ENCODE results near the gene ACTR2. TPM values are rescaled to one million over a fixed set of nuclear protein-coding genes. Genes with fewer than 3 reads are reported as not detected.
"Not testable (repeated sequence)": the region's sequence is repeated elsewhere in the genome, so short reads cannot be mapped to it uniquely, and the experiment has no call there.

ACTR2 gene
- total and polyA plus RNA-seq, 9 of the 15 experiments (the other 6 are each of a cell fraction or from before 2014, with no cell fraction given) = 47.3 to 239 (median 108) TPM

DNA sequence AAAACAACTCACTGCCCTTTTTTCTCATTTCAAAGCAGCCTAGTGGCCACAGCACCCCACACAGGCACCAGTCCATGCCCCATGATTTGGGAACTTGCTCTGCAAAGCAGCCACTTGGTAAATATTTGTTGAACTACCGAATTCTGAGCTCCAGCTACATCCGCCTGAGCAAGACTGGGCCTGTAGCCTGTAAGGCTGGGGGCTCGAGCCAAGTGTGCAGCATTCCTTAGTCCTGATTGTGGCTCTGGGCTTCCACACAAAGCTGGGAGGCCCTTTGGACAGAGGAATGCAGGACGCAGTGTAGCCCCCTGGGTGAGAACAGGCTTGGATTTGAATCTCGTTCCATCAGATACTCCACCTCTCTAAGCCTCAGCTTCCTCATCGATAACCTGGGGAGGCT, 88.4 kb downstream of the ACTR2 start:
- ChIA-PET POLR2A (no interaction called here), CTCF (ENCODE audit: low intra/inter-chr PET ratio) (no interaction called here)
- H3K4me1 ChIP-seq (replicated peaks in 1 of 2; ENCODE audit: control insufficient read depth in 2 of 2, insufficient read depth in 2 of 2, low read length in 2 of 2) = peaks cover 0 to 3% of the 10 kb centered on the region in 2 experiments; a peak in 1 of 5 replicates
- no peaks in the 10 kb centered on the region; the same call in 2 of the 3 replicates for H3K79me2 ChIP-seq (ENCODE audit: control insufficient read depth, insufficient read depth, low read length)
- ATAC-seq (no peak), FAIRE-seq (no peak), DNase-seq (ENCODE audit: extremely low read depth in 1 of 4, low spot score in 3 of 4) (no peak)
- no peak overlapping the region for H3K27ac ChIP-seq (ENCODE audit: extremely low read depth, low read depth, low read length)
- no peak overlapping the region for H2AFZ ChIP-seq (ENCODE audit: low read depth, low read length)
- H3K9me3 ChIP-seq (replicated peaks; ENCODE audit: control insufficient read depth, insufficient read depth, low read depth, low read length) = no peaks in the 10 kb centered on the region
- in situ Hi-C loops (cut with MboI) = no loop called here
- H3K36me3 ChIP-seq (ENCODE audit: control insufficient read depth, insufficient read depth, low read length) = peaks cover 85% of the 10 kb centered on the region
- no peak overlapping the region for H3K4me3 ChIP-seq
- H3K4me2 ChIP-seq (ENCODE audit: insufficient read depth, low read length) = no peak overlapping the region
- H4K20me1 ChIP-seq (replicated peaks; ENCODE audit: control insufficient read depth, insufficient read depth, low read length) = 0 out of 2 replicates have a peak, but pooled peaks cover 3% of the 10 kb centered on the region
- H3K9ac ChIP-seq (ENCODE audit: insufficient read depth in 1 of 2, low read depth in 2 of 2, low read length in 2 of 2) = no peak overlapping the region
- no TSS peak for BruUV-seq (replicated peaks)
- TF ChIP-seq FOXA1 (IDR thresholded peaks at IDR 0.05; ENCODE audit: borderline replicate concordance) (no peak), ZNF644 (tag; IDR thresholded peaks at IDR 0.05; ENCODE audit: low read depth) (no peak), ETV1 (tag; conservative IDR thresholded peaks at IDR 0.05; ENCODE audit: low read depth) (no peak)
- TF ChIP-seq, protein P1, sequence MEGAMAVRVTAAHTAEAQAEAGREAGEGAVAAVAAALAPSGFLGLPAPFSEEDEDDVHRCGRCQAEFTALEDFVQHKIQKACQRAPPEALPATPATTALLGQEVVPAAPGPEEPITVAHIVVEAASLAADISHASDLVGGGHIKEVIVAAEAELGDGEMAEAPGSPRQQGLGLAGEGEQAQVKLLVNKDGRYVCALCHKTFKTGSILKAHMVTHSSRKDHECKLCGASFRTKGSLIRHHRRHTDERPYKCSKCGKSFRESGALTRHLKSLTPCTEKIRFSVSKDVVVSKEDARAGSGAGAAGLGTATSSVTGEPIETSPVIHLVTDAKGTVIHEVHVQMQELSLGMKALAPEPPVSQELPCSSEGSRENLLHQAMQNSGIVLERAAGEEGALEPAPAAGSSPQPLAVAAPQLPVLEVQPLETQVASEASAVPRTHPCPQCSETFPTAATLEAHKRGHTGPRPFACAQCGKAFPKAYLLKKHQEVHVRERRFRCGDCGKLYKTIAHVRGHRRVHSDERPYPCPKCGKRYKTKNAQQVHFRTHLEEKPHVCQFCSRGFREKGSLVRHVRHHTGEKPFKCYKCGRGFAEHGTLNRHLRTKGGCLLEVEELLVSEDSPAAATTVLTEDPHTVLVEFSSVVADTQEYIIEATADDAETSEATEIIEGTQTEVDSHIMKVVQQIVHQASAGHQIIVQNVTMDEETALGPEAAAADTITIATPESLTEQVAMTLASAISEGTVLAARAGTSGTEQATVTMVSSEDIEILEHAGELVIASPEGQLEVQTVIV (CRISPR knock-in tag; IDR thresholded peaks at IDR 0.05; ENCODE audit: borderline replicate concordance) = no peak
- no peaks in the 10 kb centered on the region for H3K9me1 ChIP-seq (ENCODE audit: control insufficient read depth, insufficient read depth, low read length)
- H3K27me3 ChIP-seq (ENCODE audit: control insufficient read depth in 2 of 2, insufficient read depth in 2 of 2, low read length in 2 of 2) = no peaks in the 10 kb centered on the region
- 96% methylated on average over 5 of the region's 6 CpGs for WGBS (ENCODE audit: insufficient coverage, low coverage, missing lambda C conversion rate)
- intact Hi-C loops (cut with micrococcal nuclease) = no loop called here

DNA sequence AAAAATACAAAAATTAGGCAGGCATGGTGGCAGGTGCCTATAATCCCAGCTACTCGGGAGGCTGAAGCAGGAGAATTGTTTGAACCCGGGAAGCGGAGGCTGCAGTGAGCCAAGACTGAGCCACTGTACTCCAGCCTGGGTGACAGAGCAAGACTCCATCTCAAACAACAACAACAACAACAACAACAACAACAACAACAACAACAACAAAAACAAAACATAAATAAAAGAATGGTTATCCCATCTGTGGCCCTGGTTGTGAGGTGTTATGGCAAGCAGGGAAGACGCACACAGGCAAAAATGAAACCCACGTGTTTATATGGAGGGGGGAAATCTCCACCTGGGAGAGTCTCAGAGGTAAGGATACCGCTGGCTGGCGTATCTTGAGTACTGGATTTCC, 89.7 kb downstream of the ACTR2 start:
- H3K4me2 ChIP-seq (ENCODE audit: insufficient read depth, low read length); H3K4me1 ChIP-seq (replicated peaks in 1 of 2; ENCODE audit: control insufficient read depth in 2 of 2, insufficient read depth in 2 of 2, low read length in 2 of 2); H3K27me3 ChIP-seq (ENCODE audit: control insufficient read depth in 2 of 2, insufficient read depth in 2 of 2, low read length in 2 of 2); H3K9ac ChIP-seq (ENCODE audit: insufficient read depth in 1 of 2, low read depth in 2 of 2, low read length in 2 of 2); H3K4me3 ChIP-seq; DNase-seq (ENCODE audit: extremely low read depth in 1 of 4, low spot score in 3 of 4); POLR2A ChIA-PET; H3K9me3 ChIP-seq (replicated peaks; ENCODE audit: control insufficient read depth, insufficient read depth, low read depth, low read length); H3K27ac ChIP-seq (ENCODE audit: extremely low read depth, low read depth, low read length); FAIRE-seq; H3K79me2 ChIP-seq (ENCODE audit: control insufficient read depth, insufficient read depth, low read length); in situ Hi-C loops (cut with MboI); BruUV-seq (replicated peaks); H3K9me1 ChIP-seq (ENCODE audit: control insufficient read depth, insufficient read depth, low read length); ATAC-seq; CTCF ChIA-PET (ENCODE audit: low intra/inter-chr PET ratio); intact Hi-C loops (cut with micrococcal nuclease); H2AFZ ChIP-seq (ENCODE audit: low read depth, low read length); H4K20me1 ChIP-seq (replicated peaks; ENCODE audit: control insufficient read depth, insufficient read depth, low read length): not testable (repeated sequence)
- H3K36me3 ChIP-seq (ENCODE audit: control insufficient read depth, insufficient read depth, low read length) = peaks cover 74% of the 10 kb centered on the region
- 80% methylated on average over 5 of the region's 7 CpGs for WGBS (ENCODE audit: insufficient coverage, low coverage, missing lambda C conversion rate)

All from K562 (cell line).